A673 (cell line): ENCODE results near the gene PYGM. TPM values are rescaled to one million over a fixed set of nuclear protein-coding genes. Genes with fewer than 3 reads are reported as not detected.

Experiments used
- BruUV-seq: library from RNA; stranded (reverse); fragments of 400-500 nt; replicated peaks from 2 replicates; lab custom pipeline; 2021; lab: Mats Ljungman, UMichigan
- CTCF ChIA-PET: fragments of 300-600 bp; sonication (Branson Sonifier 250); formaldehyde crosslinking; loops from one replicate; lab custom pipeline; 2022; ENCODE audit warnings: antibody characterized with exemption; lab: Charles Lee
- POLR2A ChIA-PET: fragments of 300-600 bp; sonication (Branson Sonifier 250); formaldehyde crosslinking; loops from one replicate; lab custom pipeline; 2022; ENCODE audit warnings: antibody characterized with exemption; ENCODE audit not compliant: low non-redundant PET; lab: Charles Lee
- DNase-seq: peaks from one replicate; pipeline ENCODE4 v3.0.0-alpha.2; 2015; ENCODE audit warnings: low spot score
- H3K27ac ChIP-seq: fragments of 200-600 bp; sonication (generic); 2 replicates; pipeline ENCODE4 v1.5.1; 2016; ENCODE audit warnings: mixed run types, low read depth, mild to moderate bottlenecking, mixed read lengths, antibody characterized with exemption, low read length; ENCODE audit not compliant: poor library complexity, severe bottlenecking
- H3K27me3 ChIP-seq: fragments of 200-600 bp; sonication (generic); replicated peaks from 2 replicates; pipeline ENCODE4 v1.6.1; 2017; ENCODE audit warnings: mixed run types, low read depth, mild to moderate bottlenecking, mixed read lengths, antibody characterized with exemption, low read length; ENCODE audit not compliant: insufficient read depth, poor library complexity
- H3K36me3 ChIP-seq: fragments of 200-600 bp; sonication (generic); 2 replicates; pipeline ENCODE4 v1.6.1; 2016; ENCODE audit warnings: mixed run types, mild to moderate bottlenecking, mixed read lengths, antibody characterized with exemption, low read length; ENCODE audit not compliant: insufficient read depth, poor library complexity, severe bottlenecking
- H3K4me1 ChIP-seq: fragments of 200-600 bp; sonication (generic); 2 replicates; pipeline ENCODE4 v1.6.1; 2017; ENCODE audit warnings: mixed run types, mild to moderate bottlenecking, mixed read lengths, antibody characterized with exemption, low read length; ENCODE audit not compliant: insufficient read depth, poor library complexity, severe bottlenecking
- H3K4me3 ChIP-seq: fragments of 200-600 bp; sonication (generic); 2 replicates; pipeline ENCODE4 v1.5.1; 2016; ENCODE audit warnings: low read depth, mixed run types, mild to moderate bottlenecking, mixed read lengths, low read length; ENCODE audit not compliant: poor library complexity, severe bottlenecking
- H3K9me3 ChIP-seq: fragments of 200-600 bp; sonication (generic); 2 replicates; pipeline ENCODE4 v1.6.1; 2016; ENCODE audit warnings: mixed run types, low read depth, mild to moderate bottlenecking, mixed read lengths, antibody characterized with exemption, low read length; ENCODE audit not compliant: poor library complexity, severe bottlenecking
- CTCF ChIP-seq: fragments of 300-800, 200-600 bp; sonication (generic); conservative IDR thresholded peaks from 2 replicates; pipeline ENCODE4 v1.5.1; 2017; ENCODE audit warnings: low read depth, mild to moderate bottlenecking, antibody characterized with exemption, low read length, moderate library complexity, mixed read lengths
- EZH2 ChIP-seq: fragments of 200-600 bp; sonication (generic); IDR thresholded peaks from 2 replicates; pipeline ENCODE4 v1.6.1; 2017; ENCODE audit warnings: borderline replicate concordance, low read depth, mild to moderate bottlenecking, mixed read lengths, antibody characterized with exemption, low read length; ENCODE audit not compliant: poor library complexity, severe bottlenecking
- intact Hi-C: fragments of 100-400 bp; cut with micrococcal nuclease; formaldehyde crosslinking; loops from one replicate; pipeline ENCODE4 v1.10.0; 2022; ENCODE audit not compliant: unreplicated experiment
- total RNA-seq: library from RNA; stranded (reverse); gene quantifications from 2 replicates; pipeline ENCODE4 v1.2.3, GENCODE V29; 2021

Gene PYGM
- total RNA-seq, 1 experiment from 2014 or later: 2.4 TPM

DNA sequence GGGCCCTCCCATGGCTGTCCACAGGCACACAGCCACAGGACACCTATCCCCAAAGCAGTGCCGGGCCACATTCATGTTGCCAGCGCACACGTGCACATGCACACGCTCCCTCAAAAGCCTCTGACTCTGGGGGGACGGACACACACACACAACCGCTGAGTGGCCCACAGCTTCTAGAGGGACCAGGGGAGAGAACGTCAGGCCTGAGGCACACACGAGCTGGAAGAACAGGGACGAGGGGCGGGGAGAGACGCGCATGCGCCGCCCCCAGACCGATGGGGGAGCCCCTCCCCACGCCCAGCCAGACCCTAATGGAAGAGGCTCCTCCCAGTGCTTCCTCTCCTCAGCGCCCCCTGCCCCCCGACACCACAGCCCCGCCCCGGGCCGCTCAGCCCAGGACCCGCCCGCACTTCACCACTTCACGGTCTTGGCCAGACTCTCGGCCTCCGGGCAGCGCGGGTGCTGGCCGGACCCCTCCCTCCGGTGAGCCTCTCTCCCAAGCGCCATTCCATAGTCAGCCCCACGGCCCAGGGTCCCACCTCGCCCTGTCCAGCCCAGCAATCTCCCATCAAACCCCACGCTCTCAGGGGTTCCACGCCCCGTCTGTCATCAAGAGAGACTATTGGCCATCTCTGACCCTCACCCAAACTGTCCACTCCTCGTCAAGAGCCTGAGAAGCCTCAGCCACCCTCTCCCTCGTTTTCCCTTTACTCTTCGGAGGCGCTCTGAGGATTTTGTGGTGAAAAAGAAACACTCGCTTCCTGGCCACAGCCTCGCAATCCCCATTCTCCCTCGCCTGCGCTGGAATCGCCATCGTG lies 48.4 kb downstream of the PYGM start:
- ChIA-PET CTCF (no interaction called here), POLR2A (no interaction called here)
- Histone ChIP-seq H3K9me3 (no peaks in the 10 kb centered on the region), H3K4me1 (peaks cover 15% of the 10 kb centered on the region), H3K27me3 (peaks cover 46% of the 10 kb centered on the region), H3K4me3 (no peak overlapping the region), H3K36me3 (no peaks in the 10 kb centered on the region), H3K27ac (no peak overlapping the region)
- intact Hi-C loops: no loop called here
- DNase-seq: no peak
- no TSS peak for BruUV-seq
- TF ChIP-seq CTCF (no peak), EZH2 (no peak)

DNA sequence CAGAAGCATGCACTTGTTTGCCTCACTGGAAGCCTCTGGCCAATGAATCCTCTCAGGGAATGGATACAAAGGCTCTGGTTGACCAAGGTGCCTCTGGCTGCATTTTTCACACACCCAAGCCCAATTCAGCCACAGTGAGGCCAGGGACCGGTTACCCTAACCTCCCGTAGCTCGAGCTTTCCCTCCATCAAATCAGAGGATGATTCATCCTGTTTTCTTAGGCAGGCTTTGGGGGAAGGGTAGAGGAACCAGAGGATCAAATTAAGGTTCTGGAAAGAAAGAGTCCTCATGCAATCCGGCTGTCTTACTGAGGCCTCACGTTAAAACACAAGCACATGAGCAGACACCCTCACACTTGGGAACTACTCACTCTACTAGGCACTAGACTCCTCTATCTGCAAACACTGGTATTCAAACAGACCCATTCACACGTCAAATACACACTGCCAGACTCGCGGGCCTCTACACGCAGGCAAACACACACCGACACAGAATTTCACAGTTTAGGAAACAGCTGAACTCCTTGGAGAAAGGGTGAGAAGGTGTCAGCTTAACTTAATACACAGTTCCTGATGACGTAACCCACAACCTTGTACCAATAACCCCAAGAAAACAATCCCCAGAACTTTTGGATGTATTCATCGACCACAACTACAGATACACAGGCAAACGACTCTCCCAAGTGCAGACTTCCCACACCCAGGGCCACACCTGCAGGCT lies 49.2 kb downstream of the PYGM start:
- POLR2A ChIA-PET: no interaction called here
- Histone ChIP-seq H3K27ac (no peak overlapping the region), H3K9me3 (no peaks in the 10 kb centered on the region), H3K4me3 (no peak overlapping the region), H3K36me3 (no peaks in the 10 kb centered on the region), H3K4me1 (peaks cover 15% of the 10 kb centered on the region), H3K27me3 (peaks cover 39% of the 10 kb centered on the region)
- no peak for DNase-seq
- no TSS peak for BruUV-seq
- no peak for TF ChIP-seq CTCF
- no peak for TF ChIP-seq EZH2
- intact Hi-C loops: no loop called here
- CTCF ChIA-PET: no interaction called here

GRCh38 chr11:64705501-64705900 lies 54.3 kb downstream of the PYGM start:
- no peak for TF ChIP-seq EZH2
- TF ChIP-seq CTCF: no peak
- no peak for DNase-seq
- BruUV-seq: no TSS peak
- no peak overlapping the region for H3K4me3 ChIP-seq
- no peak overlapping the region for H3K27ac ChIP-seq
- intact Hi-C loops: no loop called here
- no peaks in the 10 kb centered on the region for H3K9me3 ChIP-seq
- no peaks in the 10 kb centered on the region for H3K36me3 ChIP-seq
- H3K4me1 ChIP-seq: no peaks in the 10 kb centered on the region
- H3K27me3 ChIP-seq: peaks cover 15% of the 10 kb centered on the region
- CTCF ChIA-PET: interaction anchor here (1.5 kb wide), 1 partner anchor 256 kb away, joined by 7 read pairs; no protein-coding TSS in a partner anchor
- POLR2A ChIA-PET: no interaction called here
